Measurements from ENCODE around the gene TBL1X.
"Not testable (repeated sequence)": the region's sequence is repeated elsewhere in the genome, so short reads cannot be mapped to it uniquely, and the experiment has no call there.

TBL1X gene

GRCh38 chrX:9758021-9758638 lies 293.3 kb downstream of the TBL1X start:
- 93 to 100% methylated on average over 3 to 4 of the region's 4 CpGs for WGBS, 2 experiments
- H3K36me3 ChIP-seq (ENCODE audit: control insufficient read depth, insufficient read depth, low read length): no peaks in the 10 kb centered on the region
- no peak overlapping the region for H3K27ac ChIP-seq (ENCODE audit: insufficient read depth, low read depth, low read length, poor library complexity, severe bottlenecking)
- H3K4me3 ChIP-seq (ENCODE audit: insufficient read depth, low read depth, low read length): no peak overlapping the region
- no peaks in the 10 kb centered on the region for H3K4me1 ChIP-seq (ENCODE audit: control insufficient read depth, insufficient read depth, low read length)
- no peaks in the 10 kb centered on the region for H3K9me3 ChIP-seq (ENCODE audit: control insufficient read depth, low read length)
- H3K27me3 ChIP-seq (ENCODE audit: control insufficient read depth, insufficient read depth, low read length, poor library complexity, severe bottlenecking): no peaks in the 10 kb centered on the region

GRCh38 chrX:9759337-9759736 lies 294.5 kb downstream of the TBL1X start:
- H3K4me3 ChIP-seq (ENCODE audit: insufficient read depth, low read depth, low read length): no peak overlapping the region
- no peaks in the 10 kb centered on the region for H3K27me3 ChIP-seq (ENCODE audit: control insufficient read depth, insufficient read depth, low read length, poor library complexity, severe bottlenecking)
- H3K27ac ChIP-seq (ENCODE audit: insufficient read depth, low read depth, low read length, poor library complexity, severe bottlenecking): no peak overlapping the region
- 92 to 96% methylated on average over 8 of the region's 8 CpGs for WGBS, 2 experiments
- no peaks in the 10 kb centered on the region for H3K36me3 ChIP-seq (ENCODE audit: control insufficient read depth, insufficient read depth, low read length)
- H3K9me3 ChIP-seq (ENCODE audit: control insufficient read depth, low read length): no peaks in the 10 kb centered on the region
- H3K4me1 ChIP-seq (ENCODE audit: control insufficient read depth, insufficient read depth, low read length): no peaks in the 10 kb centered on the region

- Histone ChIP-seq H3K27me3 (ENCODE audit: control insufficient read depth, insufficient read depth, low read length, poor library complexity, severe bottlenecking) (peaks cover 6% of the 10 kb centered on the region), H3K4me1 (ENCODE audit: control insufficient read depth, insufficient read depth, low read length) (peaks cover 6% of the 10 kb centered on the region), H3K36me3 (ENCODE audit: control insufficient read depth, insufficient read depth, low read length) (no peaks in the 10 kb centered on the region), H3K27ac (ENCODE audit: insufficient read depth, low read depth, low read length, poor library complexity, severe bottlenecking) (no peak overlapping the region), H3K4me3 (ENCODE audit: insufficient read depth, low read depth, low read length) (peak overlapping the region; percentile 20), H3K9me3 (ENCODE audit: control insufficient read depth, low read length) (no peaks in the 10 kb centered on the region)
- 19 to 20% methylated on average over 67 of the region's 67 CpGs for WGBS, 2 experiments
These were observed 300.3 kb downstream of the TBL1X start for GRCh38 chrX:9765072-9765736.

GRCh38 chrX:9765737-9766097 lies 300.9 kb downstream of the TBL1X start, which contains the start of gene GPR143:
TSS of gene GPR143 (minus strand) at chrX:9765847. CDS start at chrX:9765817, 30 bp downstream.
- Histone ChIP-seq H3K27me3 (ENCODE audit: control insufficient read depth, insufficient read depth, low read length, poor library complexity, severe bottlenecking) (peaks cover 6% of the 10 kb centered on the region), H3K27ac (ENCODE audit: insufficient read depth, low read depth, low read length, poor library complexity, severe bottlenecking) (no peak within 1 kb of the TSS), H3K36me3 (ENCODE audit: control insufficient read depth, insufficient read depth, low read length) (no peaks in the 10 kb centered on the region), H3K4me3 (ENCODE audit: insufficient read depth, low read depth, low read length) (peak within 1 kb of the TSS; percentile 20), H3K9me3 (ENCODE audit: control insufficient read depth, low read length) (no peaks in the 10 kb centered on the region), H3K4me1 (ENCODE audit: control insufficient read depth, insufficient read depth, low read length) (peaks cover 6% of the 10 kb centered on the region)
- 7 to 10% methylated on average over 20 to 26 of the region's 26 CpGs for WGBS, 2 experiments

GRCh38 chrX:9767375-9767774 lies 302.5 kb downstream of the TBL1X start:
- Histone ChIP-seq H3K27me3 (ENCODE audit: control insufficient read depth, insufficient read depth, low read length, poor library complexity, severe bottlenecking) (peaks cover 6% of the 10 kb centered on the region), H3K9me3 (ENCODE audit: control insufficient read depth, low read length) (no peaks in the 10 kb centered on the region), H3K4me1 (ENCODE audit: control insufficient read depth, insufficient read depth, low read length) (peaks cover 6% of the 10 kb centered on the region), H3K4me3 (ENCODE audit: insufficient read depth, low read depth, low read length) (no peak overlapping the region), H3K36me3 (ENCODE audit: control insufficient read depth, insufficient read depth, low read length) (no peaks in the 10 kb centered on the region), H3K27ac (ENCODE audit: insufficient read depth, low read depth, low read length, poor library complexity, severe bottlenecking) (no peak overlapping the region)
- 85 to 91% methylated on average over 6 of the region's 6 CpGs for WGBS, 2 experiments

GRCh38 chrX:9768321-9768839 lies 303.5 kb downstream of the TBL1X start:
- WGBS, 2 experiments: 89 to 91% methylated on average over 5 of the region's 5 CpGs
- not testable (repeated sequence) for H3K27ac ChIP-seq (ENCODE audit: insufficient read depth, low read depth, low read length, poor library complexity, severe bottlenecking); H3K27me3 ChIP-seq (ENCODE audit: control insufficient read depth, insufficient read depth, low read length, poor library complexity, severe bottlenecking); H3K4me3 ChIP-seq (ENCODE audit: insufficient read depth, low read depth, low read length); H3K4me1 ChIP-seq (ENCODE audit: control insufficient read depth, insufficient read depth, low read length); H3K9me3 ChIP-seq (ENCODE audit: control insufficient read depth, low read length); H3K36me3 ChIP-seq (ENCODE audit: control insufficient read depth, insufficient read depth, low read length)

- Histone ChIP-seq H3K27me3 (ENCODE audit: control insufficient read depth, insufficient read depth, low read length, poor library complexity, severe bottlenecking) (peaks cover 2% of the 10 kb centered on the region), H3K4me3 (ENCODE audit: insufficient read depth, low read depth, low read length) (no peak overlapping the region), H3K9me3 (ENCODE audit: control insufficient read depth, low read length) (no peaks in the 10 kb centered on the region), H3K4me1 (ENCODE audit: control insufficient read depth, insufficient read depth, low read length) (peaks cover 6% of the 10 kb centered on the region), H3K27ac (ENCODE audit: insufficient read depth, low read depth, low read length, poor library complexity, severe bottlenecking) (no peak overlapping the region), H3K36me3 (ENCODE audit: control insufficient read depth, insufficient read depth, low read length) (no peaks in the 10 kb centered on the region)
- WGBS, 2 experiments: 68 to 82% methylated on average over 1 of the region's 1 CpG
These were observed 305.5 kb downstream of the TBL1X start for GRCh38 chrX:9770319-9770718.

GRCh38 chrX:9772943-9773342 lies 308.1 kb downstream of the TBL1X start:
- no peak overlapping the region for H3K27ac ChIP-seq (ENCODE audit: insufficient read depth, low read depth, low read length, poor library complexity, severe bottlenecking)
- no peaks in the 10 kb centered on the region for H3K36me3 ChIP-seq (ENCODE audit: control insufficient read depth, insufficient read depth, low read length)
- 95 to 96% methylated on average over 5 to 6 of the region's 6 CpGs for WGBS, 2 experiments
- H3K9me3 ChIP-seq (ENCODE audit: control insufficient read depth, low read length): no peaks in the 10 kb centered on the region
- no peaks in the 10 kb centered on the region for H3K4me1 ChIP-seq (ENCODE audit: control insufficient read depth, insufficient read depth, low read length)
- H3K4me3 ChIP-seq (ENCODE audit: insufficient read depth, low read depth, low read length): no peak overlapping the region
- H3K27me3 ChIP-seq (ENCODE audit: control insufficient read depth, insufficient read depth, low read length, poor library complexity, severe bottlenecking): no peaks in the 10 kb centered on the region

GRCh38 chrX:9775930-9776329 lies 311.1 kb downstream of the TBL1X start:
- H3K4me3 ChIP-seq (ENCODE audit: insufficient read depth, low read depth, low read length): no peak overlapping the region
- no peaks in the 10 kb centered on the region for H3K4me1 ChIP-seq (ENCODE audit: control insufficient read depth, insufficient read depth, low read length)
- H3K27me3 ChIP-seq (ENCODE audit: control insufficient read depth, insufficient read depth, low read length, poor library complexity, severe bottlenecking): no peaks in the 10 kb centered on the region
- H3K36me3 ChIP-seq (ENCODE audit: control insufficient read depth, insufficient read depth, low read length): no peaks in the 10 kb centered on the region
- H3K27ac ChIP-seq (ENCODE audit: insufficient read depth, low read depth, low read length, poor library complexity, severe bottlenecking): no peak overlapping the region
- 59 to 60% methylated on average over 8 of the region's 8 CpGs for WGBS, 2 experiments
- H3K9me3 ChIP-seq (ENCODE audit: control insufficient read depth, low read length): no peaks in the 10 kb centered on the region

GRCh38 chrX:9781941-9782340 lies 317.1 kb downstream of the TBL1X start:
- Histone ChIP-seq H3K4me1 (ENCODE audit: control insufficient read depth, insufficient read depth, low read length) (no peaks in the 10 kb centered on the region), H3K4me3 (ENCODE audit: insufficient read depth, low read depth, low read length) (no peak overlapping the region), H3K27me3 (ENCODE audit: control insufficient read depth, insufficient read depth, low read length, poor library complexity, severe bottlenecking) (no peaks in the 10 kb centered on the region), H3K27ac (ENCODE audit: insufficient read depth, low read depth, low read length, poor library complexity, severe bottlenecking) (no peak overlapping the region), H3K36me3 (ENCODE audit: control insufficient read depth, insufficient read depth, low read length) (no peaks in the 10 kb centered on the region), H3K9me3 (ENCODE audit: control insufficient read depth, low read length) (no peaks in the 10 kb centered on the region)
- 90 to 97% methylated on average over 4 to 6 of the region's 7 CpGs for WGBS, 2 experiments
